ENCODE measurements around the gene TRPC4AP.

- TF ChIP-seq CTCF (IDR thresholded peaks at IDR 0.05): no peak
- no peak for TF ChIP-seq POLR2A (IDR thresholded peaks at IDR 0.05)
- TF ChIP-seq POLR2AphosphoS5 (IDR thresholded peaks at IDR 0.05; ENCODE audit: insufficient read depth in 1 of 2, low read depth in 1 of 2): no peak
These were observed 67.5 kb downstream of the TRPC4AP start for GRCh38 chr20:35025116-35025515.
